ENCODE data around the gene UST.

Gene UST

DNA sequence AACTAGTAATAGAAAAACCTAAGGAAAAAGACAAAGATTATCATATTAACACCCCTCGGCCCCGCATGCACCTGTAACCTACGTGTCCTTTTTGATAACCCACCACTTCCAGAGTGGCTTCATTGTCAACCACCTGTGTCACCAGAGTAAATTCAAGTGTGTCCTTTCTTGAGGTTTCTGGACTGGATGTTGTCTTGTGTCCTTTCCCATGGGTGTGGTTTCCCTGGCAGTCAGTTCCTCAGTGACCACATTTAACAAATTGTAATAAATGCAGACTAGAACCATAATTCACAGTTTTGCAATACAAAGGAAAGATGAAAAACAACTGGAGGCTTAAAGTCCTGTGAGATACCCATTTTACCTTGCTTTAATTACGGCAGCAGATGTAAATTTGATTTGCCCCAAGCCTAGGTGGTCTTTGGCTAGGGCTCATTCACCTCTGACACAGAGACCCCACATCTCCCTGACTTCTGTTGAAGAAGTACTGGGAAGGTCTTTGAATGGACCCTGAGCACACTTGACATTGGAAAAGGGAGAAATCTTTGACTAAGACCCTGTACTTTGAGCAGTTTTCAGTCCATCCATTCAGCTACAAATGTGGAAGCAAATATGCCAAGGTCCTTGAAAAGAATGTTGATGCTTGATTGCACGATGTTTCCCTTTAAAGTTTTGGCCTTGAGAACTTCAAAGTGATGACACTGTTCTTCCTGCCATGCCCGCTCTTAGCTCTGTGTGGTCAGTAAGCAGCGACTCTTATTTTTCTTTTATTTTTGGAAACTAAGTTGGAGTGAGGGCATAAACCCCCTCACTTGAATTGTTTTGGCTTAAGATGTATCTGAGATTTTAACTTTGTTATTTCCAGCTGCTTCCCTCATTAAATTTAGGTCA, 232.4 kb downstream of the UST start:
- FAIRE-seq (no peak), DNase-seq (ENCODE audit: insufficient read length, low spot score) (no peak)
- TF ChIP-seq POLR2AphosphoS5 (IDR thresholded peaks at IDR 0.05; ENCODE audit: low read depth, low read length) (no peak), TAF1 (IDR thresholded peaks at IDR 0.05; ENCODE audit: low read depth, low read length) (no peak), PAX5 (IDR thresholded peaks at IDR 0.05; ENCODE audit: insufficient read depth, low read length, severe bottlenecking) (no peak), SPI1 (IDR thresholded peaks at IDR 0.05; ENCODE audit: low read depth, low read length) (no peak), POLR2A (IDR thresholded peaks at IDR 0.05; ENCODE audit: low read depth, low read length) (no peak), POU2F2 (IDR thresholded peaks at IDR 0.05; ENCODE audit: low read depth, low read length) (no peak)

DNA sequence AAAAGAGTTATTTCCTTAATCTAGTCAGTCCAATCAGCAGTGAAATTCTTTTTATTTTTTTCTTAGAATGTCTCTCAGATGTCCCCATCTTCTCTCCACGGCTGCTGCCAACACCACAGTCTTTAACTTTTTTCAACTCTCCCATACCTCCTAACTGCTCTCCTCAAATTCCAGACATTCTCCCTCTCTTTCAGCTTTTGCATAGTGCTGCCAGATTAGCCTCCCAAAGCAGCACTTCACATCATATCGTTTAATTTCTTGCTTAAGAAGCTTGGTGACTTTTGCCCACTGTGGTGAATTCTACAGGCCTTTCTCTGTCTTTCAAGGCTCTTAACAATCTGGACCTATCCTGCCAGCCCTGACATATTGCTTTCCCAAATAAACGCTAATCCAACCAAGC, 233.4 kb downstream of the UST start:
- FAIRE-seq (no peak), DNase-seq (ENCODE audit: insufficient read length, low spot score) (no peak)
- TF ChIP-seq SPI1 (IDR thresholded peaks at IDR 0.05; ENCODE audit: low read depth, low read length) (no peak), POLR2AphosphoS5 (IDR thresholded peaks at IDR 0.05; ENCODE audit: low read depth, low read length) (no peak), TAF1 (IDR thresholded peaks at IDR 0.05; ENCODE audit: low read depth, low read length) (no peak), POU2F2 (IDR thresholded peaks at IDR 0.05; ENCODE audit: low read depth, low read length) (no peak), POLR2A (IDR thresholded peaks at IDR 0.05; ENCODE audit: low read depth, low read length) (no peak), PAX5 (IDR thresholded peaks at IDR 0.05; ENCODE audit: insufficient read depth, low read length, severe bottlenecking) (no peak)

DNA sequence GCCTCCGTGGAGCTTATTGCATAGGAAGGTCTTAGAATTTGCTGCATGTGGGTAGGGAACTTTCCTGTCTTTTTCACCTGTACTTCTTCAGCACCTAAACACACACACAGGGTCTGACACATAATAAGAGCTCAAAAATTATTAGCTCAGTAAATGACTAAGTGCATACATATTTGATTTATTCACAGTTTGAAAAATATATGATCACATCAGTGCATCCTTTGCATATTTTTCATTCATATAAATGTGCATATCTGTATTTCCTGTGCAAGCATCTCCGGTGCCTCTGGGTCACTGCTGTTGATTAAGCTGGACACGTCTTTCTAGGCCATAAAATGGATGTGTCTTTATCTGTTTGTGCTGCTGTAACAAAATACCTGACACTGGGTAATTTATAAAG, 234.7 kb downstream of the UST start:
- FAIRE-seq = no peak
- TF ChIP-seq PAX5 (IDR thresholded peaks at IDR 0.05; ENCODE audit: insufficient read depth, low read length, severe bottlenecking) (no peak), POU2F2 (IDR thresholded peaks at IDR 0.05; ENCODE audit: low read depth, low read length) (no peak), SPI1 (IDR thresholded peaks at IDR 0.05; ENCODE audit: low read depth, low read length) (no peak), POLR2AphosphoS5 (IDR thresholded peaks at IDR 0.05; ENCODE audit: low read depth, low read length) (no peak), TAF1 (IDR thresholded peaks at IDR 0.05; ENCODE audit: low read depth, low read length) (no peak), POLR2A (IDR thresholded peaks at IDR 0.05; ENCODE audit: low read depth, low read length) (no peak)
- no peak for DNase-seq (ENCODE audit: insufficient read length, low spot score)

DNA sequence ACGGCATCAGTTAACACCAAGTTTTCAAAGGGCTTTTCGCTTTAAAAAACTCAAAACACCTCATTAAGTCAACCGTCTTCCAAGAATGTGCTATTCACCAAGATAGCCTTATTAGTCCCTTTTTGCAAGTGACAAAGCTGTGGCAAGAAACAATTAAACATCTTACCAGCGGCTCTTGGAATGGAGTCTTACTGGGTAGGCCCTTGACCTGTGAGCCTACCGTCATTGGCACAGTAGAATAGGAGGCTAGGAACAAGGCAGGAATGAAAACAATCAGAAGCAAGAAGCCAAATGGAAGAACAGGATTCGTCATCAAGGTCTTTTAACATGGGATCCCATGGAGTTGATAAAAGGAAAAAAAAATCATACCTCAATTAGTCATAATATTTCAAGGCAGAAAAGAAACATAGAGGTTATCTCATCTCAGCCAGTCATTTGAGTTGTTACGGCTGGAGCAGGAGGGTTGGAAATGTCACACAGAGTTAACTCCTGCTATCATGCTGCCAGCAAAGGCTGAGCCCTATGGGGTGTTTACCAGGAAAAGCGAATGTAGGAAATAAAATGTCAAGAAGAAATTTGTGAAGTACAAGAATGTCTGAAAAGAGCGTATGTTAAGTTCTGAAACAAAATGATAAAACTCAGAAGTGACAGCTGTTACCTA, 236.4 kb downstream of the UST start:
- no peak for DNase-seq (ENCODE audit: insufficient read length, low spot score)
- no peak for TF ChIP-seq SPI1 (IDR thresholded peaks at IDR 0.05; ENCODE audit: low read depth, low read length)
- TF ChIP-seq TAF1 (IDR thresholded peaks at IDR 0.05; ENCODE audit: low read depth, low read length) = no peak
- TF ChIP-seq PAX5 (IDR thresholded peaks at IDR 0.05; ENCODE audit: insufficient read depth, low read length, severe bottlenecking) = no peak
- TF ChIP-seq POU2F2 (IDR thresholded peaks at IDR 0.05; ENCODE audit: low read depth, low read length) = no peak
- TF ChIP-seq POLR2AphosphoS5 (IDR thresholded peaks at IDR 0.05; ENCODE audit: low read depth, low read length) = no peak
- TF ChIP-seq POLR2A (IDR thresholded peaks at IDR 0.05; ENCODE audit: low read depth, low read length) = no peak
- FAIRE-seq = no peak

DNA sequence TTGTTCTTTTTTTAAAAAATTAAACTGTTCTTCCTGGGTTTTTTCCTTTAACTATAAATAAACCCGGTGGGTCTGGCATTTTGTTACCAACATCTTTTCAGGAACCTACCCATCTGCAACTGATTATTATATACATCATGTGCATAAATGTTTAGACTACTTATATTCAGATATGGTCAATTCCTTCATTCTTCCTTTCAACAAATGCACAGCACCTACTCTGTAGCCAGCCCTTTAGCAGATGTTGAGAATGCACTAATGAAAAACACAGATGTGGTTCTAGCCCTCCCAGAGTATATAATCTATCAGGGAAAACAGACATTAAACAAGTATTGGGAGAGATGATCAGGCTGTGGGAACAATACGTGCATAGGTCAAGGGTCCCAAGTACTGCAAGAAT, 237.1 kb downstream of the UST start:
- TF ChIP-seq SPI1 (IDR thresholded peaks at IDR 0.05; ENCODE audit: low read depth, low read length) (no peak), POLR2AphosphoS5 (IDR thresholded peaks at IDR 0.05; ENCODE audit: low read depth, low read length) (no peak), POLR2A (IDR thresholded peaks at IDR 0.05; ENCODE audit: low read depth, low read length) (no peak), PAX5 (IDR thresholded peaks at IDR 0.05; ENCODE audit: insufficient read depth, low read length, severe bottlenecking) (no peak), POU2F2 (IDR thresholded peaks at IDR 0.05; ENCODE audit: low read depth, low read length) (no peak), TAF1 (IDR thresholded peaks at IDR 0.05; ENCODE audit: low read depth, low read length) (no peak)
- no peak for FAIRE-seq
- no peak for DNase-seq (ENCODE audit: insufficient read length, low spot score)

DNA sequence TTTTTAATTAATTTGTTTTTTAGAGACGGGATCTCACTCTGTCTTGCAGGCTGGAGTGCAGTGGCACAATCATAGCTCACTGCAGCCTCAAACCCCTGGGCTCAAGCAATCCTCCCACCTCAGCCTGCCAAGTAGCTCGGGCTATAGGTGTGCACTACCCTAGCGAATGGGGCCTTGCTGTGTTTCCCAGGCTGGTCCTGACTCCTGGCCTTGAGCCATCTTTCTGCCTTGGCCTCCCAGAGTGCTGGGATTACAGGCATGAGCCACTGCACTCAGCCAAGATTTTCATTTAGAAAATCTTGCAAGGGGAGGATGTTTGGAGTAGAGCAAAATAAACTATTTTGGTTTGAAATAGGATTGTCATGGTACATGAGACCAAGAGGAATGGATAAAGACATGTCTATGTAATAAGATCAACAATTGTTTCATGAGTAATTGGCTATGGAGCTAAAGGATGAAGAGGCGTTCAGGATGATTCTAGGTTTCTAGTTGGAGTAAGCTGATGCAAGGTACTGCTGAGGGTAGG, 237.8 kb downstream of the UST start:
- DNase-seq (ENCODE audit: insufficient read length, low spot score) (no peak), FAIRE-seq (no peak)
- TF ChIP-seq SPI1 (IDR thresholded peaks at IDR 0.05; ENCODE audit: low read depth, low read length) = no peak
- TF ChIP-seq POLR2AphosphoS5 (IDR thresholded peaks at IDR 0.05; ENCODE audit: low read depth, low read length) = no peak
- TF ChIP-seq POLR2A (IDR thresholded peaks at IDR 0.05; ENCODE audit: low read depth, low read length) = no peak
- TF ChIP-seq POU2F2 (IDR thresholded peaks at IDR 0.05; ENCODE audit: low read depth, low read length) = no peak
- no peak for TF ChIP-seq TAF1 (IDR thresholded peaks at IDR 0.05; ENCODE audit: low read depth, low read length)
- TF ChIP-seq PAX5 (IDR thresholded peaks at IDR 0.05; ENCODE audit: insufficient read depth, low read length, severe bottlenecking) = no peak

DNA sequence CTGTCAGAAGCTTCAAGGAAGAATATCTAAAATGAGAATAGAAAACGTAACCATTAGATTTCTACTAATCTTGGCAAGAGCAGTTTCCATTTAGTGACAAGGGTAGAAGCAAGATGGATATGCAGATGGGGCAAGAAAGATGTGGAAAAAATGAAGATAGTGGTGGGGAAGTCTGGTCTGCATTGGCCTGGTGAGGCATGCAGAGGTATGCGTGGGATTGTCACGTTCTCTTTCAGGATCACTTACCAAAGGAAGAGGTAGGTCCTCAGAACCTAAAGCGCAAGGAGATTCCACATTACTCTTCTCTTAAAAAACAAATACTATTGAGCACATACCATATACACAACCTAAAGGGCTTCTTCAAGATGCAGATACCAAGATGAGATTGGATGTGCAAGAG, 238.7 kb downstream of the UST start:
- no peak for DNase-seq (ENCODE audit: insufficient read length, low spot score)
- TF ChIP-seq POU2F2 (IDR thresholded peaks at IDR 0.05; ENCODE audit: low read depth, low read length) (no peak), POLR2A (IDR thresholded peaks at IDR 0.05; ENCODE audit: low read depth, low read length) (no peak), PAX5 (IDR thresholded peaks at IDR 0.05; ENCODE audit: insufficient read depth, low read length, severe bottlenecking) (no peak), TAF1 (IDR thresholded peaks at IDR 0.05; ENCODE audit: low read depth, low read length) (no peak), SPI1 (IDR thresholded peaks at IDR 0.05; ENCODE audit: low read depth, low read length) (no peak), POLR2AphosphoS5 (IDR thresholded peaks at IDR 0.05; ENCODE audit: low read depth, low read length) (no peak)
- FAIRE-seq = no peak

DNA sequence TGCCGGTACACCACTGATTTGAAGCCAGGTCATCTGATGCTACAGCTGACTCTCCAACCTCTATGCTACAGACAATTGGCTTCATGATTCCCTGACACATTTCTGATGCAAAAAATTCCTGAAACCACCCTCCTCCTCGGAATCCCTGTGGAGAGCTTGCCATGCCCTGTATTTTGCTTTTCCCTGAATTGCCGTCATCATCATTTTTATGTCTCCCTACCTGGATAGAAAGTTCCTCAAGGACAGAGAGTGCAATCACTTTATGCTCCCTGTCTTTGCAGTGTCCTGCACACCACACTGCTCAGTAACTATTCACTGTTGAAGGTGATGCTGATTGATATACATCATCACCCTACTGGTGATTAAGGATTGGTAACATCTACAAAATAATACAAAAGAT, 239.8 kb downstream of the UST start:
- TF ChIP-seq POU2F2 (IDR thresholded peaks at IDR 0.05; ENCODE audit: low read depth, low read length) (no peak), PAX5 (IDR thresholded peaks at IDR 0.05; ENCODE audit: insufficient read depth, low read length, severe bottlenecking) (no peak), POLR2AphosphoS5 (IDR thresholded peaks at IDR 0.05; ENCODE audit: low read depth, low read length) (no peak), TAF1 (IDR thresholded peaks at IDR 0.05; ENCODE audit: low read depth, low read length) (no peak), POLR2A (IDR thresholded peaks at IDR 0.05; ENCODE audit: low read depth, low read length) (no peak), SPI1 (IDR thresholded peaks at IDR 0.05; ENCODE audit: low read depth, low read length) (no peak)
- DNase-seq (ENCODE audit: insufficient read length, low spot score) = no peak
- no peak for FAIRE-seq

DNA sequence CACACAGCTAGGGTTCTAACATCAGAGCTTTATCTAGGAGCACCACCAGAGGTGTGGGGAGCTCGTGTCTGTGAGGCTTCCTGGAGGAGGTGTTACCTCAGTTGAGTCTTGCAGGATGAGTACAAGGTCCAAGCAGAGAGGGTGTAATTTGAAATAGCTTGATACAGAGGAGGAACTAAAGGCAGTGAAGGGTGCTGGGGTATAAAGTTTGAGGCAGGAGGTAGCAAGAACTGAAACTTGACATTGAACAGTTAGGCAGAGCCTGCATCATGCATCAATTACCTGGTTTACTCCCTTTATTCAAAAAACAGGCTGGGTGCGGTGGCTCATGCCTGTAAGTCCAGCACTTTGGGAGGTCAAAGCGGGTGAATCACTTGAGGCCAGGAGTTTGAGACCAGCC, 241.2 kb downstream of the UST start:
- FAIRE-seq (no peak), DNase-seq (ENCODE audit: insufficient read length, low spot score) (no peak)
- TF ChIP-seq SPI1 (IDR thresholded peaks at IDR 0.05; ENCODE audit: low read depth, low read length) (no peak), POLR2A (IDR thresholded peaks at IDR 0.05; ENCODE audit: low read depth, low read length) (no peak), POLR2AphosphoS5 (IDR thresholded peaks at IDR 0.05; ENCODE audit: low read depth, low read length) (no peak), PAX5 (IDR thresholded peaks at IDR 0.05; ENCODE audit: insufficient read depth, low read length, severe bottlenecking) (no peak), POU2F2 (IDR thresholded peaks at IDR 0.05; ENCODE audit: low read depth, low read length) (no peak), TAF1 (IDR thresholded peaks at IDR 0.05; ENCODE audit: low read depth, low read length) (no peak)

All from GM12891 (cell line).